ENCODE data around the gene CELSR1. TPM values are rescaled to one million over a fixed set of nuclear protein-coding genes. Genes with fewer than 3 reads are reported as not detected.

The CELSR1 gene
- total and polyA plus RNA-seq, 5 donors, result 5.5 to 7.9 (median 5.7) TPM

DNA sequence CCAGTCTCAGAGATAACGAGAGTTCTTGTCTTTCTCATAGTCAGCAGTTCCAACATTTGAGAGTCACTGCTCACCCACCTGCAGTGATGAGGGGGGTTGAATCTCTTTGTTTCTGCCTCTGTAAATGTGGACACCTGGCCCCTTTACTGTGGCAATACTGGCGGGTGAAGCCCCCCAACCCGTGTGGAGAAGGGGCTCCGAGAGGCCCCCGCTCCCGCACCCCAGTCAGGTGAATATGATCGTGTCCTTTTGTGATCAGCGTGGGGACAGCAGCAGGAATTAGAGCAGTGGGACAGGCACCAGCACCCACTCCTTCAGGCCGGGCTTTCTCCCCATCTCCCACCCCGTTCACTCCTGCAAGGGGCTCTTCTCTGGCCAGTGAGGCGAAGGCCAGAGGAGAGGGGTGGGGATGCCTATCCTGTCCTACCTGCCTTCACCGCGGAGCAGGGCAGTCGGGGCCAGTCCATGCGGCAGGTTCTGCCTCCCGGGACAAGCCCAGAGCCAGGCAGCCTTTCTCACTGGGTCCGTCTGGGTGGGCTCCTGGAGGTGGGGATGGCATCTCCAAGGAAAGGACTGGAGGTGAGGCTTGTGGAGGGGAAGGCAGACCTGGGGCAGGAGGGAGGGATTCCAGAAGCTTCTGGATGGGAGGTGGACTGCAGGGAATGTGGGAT is 12.7 kb upstream of the CELSR1 start:
- WGBS, result 81% methylated on average over 17 of the region's 17 CpGs
- intact Hi-C loops (cut with DNase I), result loop anchor here in 1 of 4 donors (10.0 kb wide), 1 partner anchor 425 kb away; no protein-coding TSS in a partner anchor
- H3K4me3 ChIP-seq (ENCODE audit: low read length), result no peak overlapping the region
- peaks cover 2% of the 10 kb centered on the region for H3K9me3 ChIP-seq (ENCODE audit: control insufficient read depth, low read length)
- H3K4me1 ChIP-seq (ENCODE audit: control insufficient read depth, insufficient read depth, low read length), result no peaks in the 10 kb centered on the region
- DNase-seq (peak in 1 of 3 donors; percentile 41), ATAC-seq (no peak)
- peak overlapping the region; percentile 94 for H3K27ac ChIP-seq (ENCODE audit: low read length)
- H3K27me3 ChIP-seq (ENCODE audit: control insufficient read depth, insufficient read depth), result no peaks in the 10 kb centered on the region

DNA sequence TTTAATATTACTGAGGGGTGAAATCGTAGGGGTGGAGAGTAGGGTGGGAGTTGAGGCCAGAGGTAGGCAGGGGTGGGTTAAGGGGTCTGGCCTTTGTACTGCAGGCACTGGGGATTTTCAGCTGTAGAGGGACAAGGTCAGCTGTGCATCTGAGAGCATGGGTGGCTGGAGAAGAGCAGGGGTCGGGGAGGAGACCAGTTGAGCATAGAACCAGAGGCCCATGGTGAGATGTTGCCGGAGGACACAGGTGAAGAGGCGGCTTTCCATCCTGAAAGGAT is 12.1 kb upstream of the CELSR1 start:
- Histone ChIP-seq H3K4me1 (ENCODE audit: control insufficient read depth, insufficient read depth, low read length) (no peaks in the 10 kb centered on the region), H3K27ac (ENCODE audit: low read length) (peak overlapping the region; percentile 94), H3K4me3 (ENCODE audit: low read length) (no peak overlapping the region), H3K27me3 (ENCODE audit: control insufficient read depth, insufficient read depth) (no peaks in the 10 kb centered on the region), H3K9me3 (ENCODE audit: control insufficient read depth, low read length) (peaks cover 2% of the 10 kb centered on the region)
- intact Hi-C loops (cut with DNase I), result loop anchor here in 1 of 4 donors (10.0 kb wide), 1 partner anchor 425 kb away; no protein-coding TSS in a partner anchor
- ATAC-seq (no peak), DNase-seq (peak in 1 of 3 donors; percentile 15)
- 78% methylated on average over 4 of the region's 4 CpGs for WGBS

DNA sequence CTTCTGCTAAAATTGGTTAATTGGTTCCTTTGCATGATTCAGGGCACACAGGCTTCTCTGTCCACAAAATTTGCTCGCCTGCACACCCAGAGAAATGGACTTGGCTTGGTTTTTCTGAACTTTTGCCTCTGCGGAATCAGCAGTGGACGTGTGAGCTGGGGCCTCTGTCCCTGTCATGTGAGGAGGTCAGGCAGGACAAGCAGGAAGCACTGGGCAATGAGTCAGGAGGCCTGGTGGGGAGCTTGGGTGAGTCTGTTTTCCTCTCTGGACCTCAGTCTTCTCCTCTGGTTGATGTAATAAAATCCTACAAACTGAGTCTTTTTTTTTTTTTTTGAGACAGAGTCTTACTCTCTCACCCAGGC is 10.4 kb upstream of the CELSR1 start:
- intact Hi-C loops (cut with DNase I), result loop anchor here in 1 of 4 donors (10.0 kb wide), 1 partner anchor 423 kb away; no protein-coding TSS in a partner anchor
- Histone ChIP-seq H3K9me3 (ENCODE audit: control insufficient read depth, low read length) (peaks cover 1% of the 10 kb centered on the region), H3K4me1 (ENCODE audit: control insufficient read depth, insufficient read depth, low read length) (no peaks in the 10 kb centered on the region), H3K27me3 (ENCODE audit: control insufficient read depth, insufficient read depth) (no peaks in the 10 kb centered on the region), H3K4me3 (ENCODE audit: low read length) (no peak overlapping the region), H3K27ac (ENCODE audit: low read length) (peak overlapping the region; percentile 81)
- DNase-seq (peak; percentile 78 to 86 (median 86)), ATAC-seq (peak; percentile 69 to 73)
- 14% methylated on average over 3 of the region's 3 CpGs for WGBS

DNA sequence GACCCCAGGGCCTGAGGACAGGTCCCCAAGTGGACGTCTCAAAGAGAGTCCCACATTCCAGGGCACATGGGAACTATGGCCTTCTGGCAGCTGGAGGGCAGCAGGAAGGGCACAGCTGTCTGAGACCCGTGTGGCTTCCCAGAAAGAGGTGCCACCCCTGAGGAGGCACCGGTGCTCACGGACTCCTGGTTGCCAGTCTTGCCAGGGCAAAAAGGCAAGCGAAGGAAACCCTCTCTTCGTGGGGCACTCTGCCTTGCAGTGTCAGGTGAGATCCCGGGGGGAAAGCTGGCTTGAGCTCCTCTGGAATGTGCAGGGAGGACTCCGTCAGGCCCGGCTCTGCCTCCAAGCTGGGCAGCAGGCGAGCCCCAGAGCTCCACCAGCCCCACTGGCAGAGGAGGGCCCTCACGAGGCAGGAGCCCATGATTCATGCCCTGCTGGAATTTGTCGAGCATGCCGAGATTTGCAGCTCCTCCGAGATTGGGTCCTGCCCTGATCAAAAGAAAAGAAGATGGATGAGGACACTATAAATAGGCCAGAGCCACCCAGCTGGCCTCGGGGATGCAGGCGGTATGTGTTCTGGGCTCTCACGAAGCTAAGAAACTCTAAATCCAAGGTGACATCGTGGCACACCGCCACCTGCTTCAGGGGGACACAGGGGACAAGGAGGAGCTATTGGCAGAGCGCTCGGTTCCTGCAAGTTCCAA is 9.9 kb upstream of the CELSR1 start:
- ATAC-seq (peak; percentile 42 to 46), DNase-seq (peak; percentile 52 to 79 (median 79))
- no peaks in the 10 kb centered on the region for H3K9me3 ChIP-seq (ENCODE audit: control insufficient read depth, low read length)
- peak overlapping the region; percentile 81 for H3K27ac ChIP-seq (ENCODE audit: low read length)
- WGBS, result 38% methylated on average over 21 of the region's 21 CpGs
- H3K4me3 ChIP-seq (ENCODE audit: low read length), result no peak overlapping the region
- intact Hi-C loops (cut with DNase I), result loop anchor here in 1 of 4 donors (10.0 kb wide), 1 partner anchor 423 kb away; no protein-coding TSS in a partner anchor
- H3K4me1 ChIP-seq (ENCODE audit: control insufficient read depth, insufficient read depth, low read length), result no peaks in the 10 kb centered on the region
- no peaks in the 10 kb centered on the region for H3K27me3 ChIP-seq (ENCODE audit: control insufficient read depth, insufficient read depth)

DNA sequence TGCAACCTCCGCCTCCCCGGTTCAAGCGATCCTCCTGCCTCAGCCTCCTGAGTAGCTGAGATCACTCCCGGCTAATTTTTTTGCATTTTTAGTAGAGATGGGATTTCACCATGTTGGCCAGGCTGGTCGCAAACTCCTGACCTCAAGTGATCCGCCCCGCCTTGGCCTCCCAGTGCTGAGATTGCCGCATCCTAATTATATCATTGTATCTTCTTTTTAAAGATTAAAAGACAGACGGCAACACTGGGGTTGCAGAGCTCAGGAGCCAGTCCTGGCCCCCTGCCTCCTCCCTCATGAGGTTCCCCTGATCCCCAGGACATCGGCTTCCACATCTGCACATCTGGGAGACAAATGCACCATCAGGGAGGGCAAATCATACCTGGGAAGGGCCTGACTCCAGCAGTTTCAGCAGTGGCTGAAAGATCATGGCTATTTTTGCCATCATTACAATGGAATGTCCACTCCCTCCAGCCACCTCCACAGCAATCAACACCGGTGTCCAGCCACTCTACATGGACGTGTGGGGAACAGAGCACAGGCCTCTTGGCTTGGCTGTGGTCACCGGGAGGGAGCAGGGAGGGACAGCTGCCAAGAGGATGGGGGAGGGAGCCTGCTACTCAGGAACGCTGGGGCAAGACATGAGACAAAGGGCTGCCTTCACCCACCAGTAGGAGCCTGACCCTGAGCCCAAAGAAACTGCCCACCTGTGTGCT is 9.2 kb upstream of the CELSR1 start:
- intact Hi-C loops (cut with DNase I), result loop anchor here in 1 of 4 donors (10.0 kb wide), 1 partner anchor 422 kb away; no protein-coding TSS in a partner anchor
- no peak overlapping the region for H3K4me3 ChIP-seq (ENCODE audit: low read length)
- H3K9me3 ChIP-seq (ENCODE audit: control insufficient read depth, low read length), result no peaks in the 10 kb centered on the region
- DNase-seq (peak; percentile 82 to 93 (median 91)), ATAC-seq (peak; percentile 78 to 82)
- H3K27me3 ChIP-seq (ENCODE audit: control insufficient read depth, insufficient read depth), result no peaks in the 10 kb centered on the region
- no peaks in the 10 kb centered on the region for H3K4me1 ChIP-seq (ENCODE audit: control insufficient read depth, insufficient read depth, low read length)
- 50% methylated on average over 14 of the region's 14 CpGs for WGBS
- peak overlapping the region; percentile 91 for H3K27ac ChIP-seq (ENCODE audit: low read length)

DNA sequence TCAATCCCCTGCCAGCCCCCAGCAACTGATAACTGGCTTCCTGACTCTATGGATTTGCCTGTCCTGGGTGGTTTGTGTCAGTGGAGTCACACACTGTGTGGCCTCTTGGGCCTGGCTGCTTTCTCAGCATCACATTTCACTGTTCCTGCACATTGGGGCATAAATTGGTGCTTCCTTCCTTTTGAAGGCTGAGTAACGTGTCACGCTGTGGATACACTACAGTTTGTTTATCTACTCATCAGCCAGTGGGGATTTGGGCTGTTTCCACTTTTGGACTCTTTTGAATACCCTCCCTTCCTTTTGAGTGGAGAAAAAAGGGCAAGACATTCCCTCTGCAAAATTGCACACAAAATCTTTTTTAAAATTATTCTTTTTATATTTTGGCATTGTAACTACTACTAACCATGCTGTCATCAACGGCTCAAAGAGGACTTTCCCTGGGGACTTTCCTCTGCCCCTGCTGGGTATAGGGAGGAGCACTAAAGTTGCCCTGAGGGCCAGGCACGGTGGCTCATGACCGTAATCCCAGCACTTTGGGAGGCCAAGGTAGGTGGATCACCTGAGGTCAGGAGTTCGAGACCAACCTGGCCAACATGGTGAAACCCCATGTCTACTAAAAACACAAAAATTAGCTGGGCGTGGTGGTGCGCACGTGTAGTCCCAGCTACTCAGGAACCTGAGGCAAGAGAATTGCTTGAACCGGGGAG is 7.8 kb upstream of the CELSR1 start:
- Histone ChIP-seq H3K4me3 (ENCODE audit: low read length) (no peak overlapping the region), H3K9me3 (ENCODE audit: control insufficient read depth, low read length) (no peaks in the 10 kb centered on the region), H3K4me1 (ENCODE audit: control insufficient read depth, insufficient read depth, low read length) (no peaks in the 10 kb centered on the region), H3K27ac (ENCODE audit: low read length) (no peak overlapping the region), H3K27me3 (ENCODE audit: control insufficient read depth, insufficient read depth) (no peaks in the 10 kb centered on the region)
- WGBS, result 58% methylated on average over 10 of the region's 10 CpGs
- intact Hi-C loops (cut with DNase I), result loop anchor here in 1 of 4 donors (10.0 kb wide), 1 partner anchor 420 kb away; no protein-coding TSS in a partner anchor
- DNase-seq (peak in 1 of 3 donors; percentile 30), ATAC-seq (no peak)

DNA sequence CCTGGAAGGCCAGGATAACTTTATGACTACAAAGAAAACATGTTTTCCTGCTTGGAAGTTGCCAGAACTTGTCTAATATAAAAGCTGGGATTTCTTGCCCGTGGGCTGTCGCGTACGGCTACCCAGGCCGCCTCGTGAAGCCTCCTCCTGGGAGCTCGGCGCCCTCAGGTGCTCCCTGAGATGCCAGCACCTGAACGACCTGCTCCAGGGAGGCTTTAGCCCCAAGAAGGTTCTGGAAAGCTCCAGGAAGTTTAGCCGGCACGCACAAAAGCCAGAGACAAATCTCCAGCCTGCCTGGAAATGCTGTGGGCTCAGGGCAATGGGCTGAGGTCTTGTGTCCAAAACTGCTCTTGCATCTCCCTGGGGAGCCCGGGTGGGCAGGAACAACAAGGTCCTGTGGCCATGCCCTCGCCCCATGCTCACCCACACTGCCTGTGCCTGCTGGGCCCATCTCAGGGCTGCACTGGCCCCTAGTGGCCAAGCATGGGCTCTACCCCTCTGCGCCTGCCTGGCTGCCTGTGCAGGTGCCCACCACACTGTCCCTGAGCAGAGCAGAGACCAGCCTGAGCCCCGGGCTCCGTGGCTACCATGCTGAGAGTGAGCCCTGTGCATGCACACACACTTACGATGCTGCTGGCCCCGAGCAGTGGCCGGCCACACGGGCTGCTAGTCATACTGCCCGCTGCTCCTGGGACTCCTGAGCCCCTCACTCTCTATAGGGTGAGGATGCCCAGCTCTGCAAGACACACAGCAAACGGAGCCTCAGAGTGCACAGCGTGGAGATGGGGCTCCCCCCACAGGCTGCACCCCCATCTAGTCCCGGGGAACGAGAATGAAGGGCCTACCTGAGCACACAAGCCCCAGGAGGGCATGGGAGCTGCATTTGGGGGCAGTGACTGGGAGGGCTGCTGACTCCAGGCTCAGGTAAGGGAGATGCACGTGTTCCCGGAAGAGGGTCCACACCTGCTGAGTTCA is 4.9 kb upstream of the CELSR1 start:
- H3K4me1 ChIP-seq (ENCODE audit: control insufficient read depth, insufficient read depth, low read length), result no peaks in the 10 kb centered on the region
- intact Hi-C loops (cut with DNase I), result loop anchor here (2.0 to 10.0 kb wide), 3 partner anchors 175 to 417 kb away; no protein-coding TSS in a partner anchor

DNA sequence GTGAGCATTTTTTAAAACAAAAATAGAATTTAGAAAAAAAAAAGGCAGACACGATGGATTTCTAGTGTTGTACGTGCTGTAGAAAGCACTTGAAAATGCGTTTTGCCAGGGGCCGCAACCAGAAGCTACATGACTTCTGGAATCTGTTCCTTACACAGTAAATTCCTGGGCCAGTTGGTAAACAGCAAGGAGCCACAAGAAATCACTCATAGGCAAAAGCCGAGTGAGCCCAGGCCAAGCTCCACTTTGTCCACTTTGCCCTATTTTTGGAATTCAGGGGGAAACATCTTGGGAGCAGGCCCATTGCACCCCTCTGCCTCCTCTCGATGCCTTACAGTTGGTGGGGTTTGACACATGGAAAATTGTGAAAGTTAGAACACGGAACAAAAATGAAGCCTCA is 4.1 kb upstream of the CELSR1 start:
- Histone ChIP-seq H3K4me1 (ENCODE audit: control insufficient read depth, insufficient read depth, low read length) (no peaks in the 10 kb centered on the region), H3K9me3 (ENCODE audit: control insufficient read depth, low read length) (no peaks in the 10 kb centered on the region), H3K4me3 (ENCODE audit: low read length) (no peak overlapping the region), H3K27ac (ENCODE audit: low read length) (no peak overlapping the region), H3K27me3 (ENCODE audit: control insufficient read depth, insufficient read depth) (no peaks in the 10 kb centered on the region)
- ATAC-seq (no peak), DNase-seq (no peak)
- intact Hi-C loops (cut with DNase I), result loop anchor here (5.0 to 10.0 kb wide), 2 partner anchors 174 to 417 kb away; no protein-coding TSS in a partner anchor
- 82% methylated on average over 7 of the region's 7 CpGs for WGBS

More for the DNA sequence above, 4.9 kb upstream of the CELSR1 start:
- H3K27me3 ChIP-seq (ENCODE audit: control insufficient read depth, insufficient read depth), result no peaks in the 10 kb centered on the region
- peak; percentile 76 to 90 (median 85) for DNase-seq
- WGBS, result 36% methylated on average over 27 of the region's 27 CpGs
- ATAC-seq, result peak; percentile 83 to 86
- no peak overlapping the region for H3K27ac ChIP-seq (ENCODE audit: low read length)
- H3K9me3 ChIP-seq (ENCODE audit: control insufficient read depth, low read length), result no peaks in the 10 kb centered on the region
- H3K4me3 ChIP-seq (ENCODE audit: low read length), result no peak overlapping the region

DNA sequence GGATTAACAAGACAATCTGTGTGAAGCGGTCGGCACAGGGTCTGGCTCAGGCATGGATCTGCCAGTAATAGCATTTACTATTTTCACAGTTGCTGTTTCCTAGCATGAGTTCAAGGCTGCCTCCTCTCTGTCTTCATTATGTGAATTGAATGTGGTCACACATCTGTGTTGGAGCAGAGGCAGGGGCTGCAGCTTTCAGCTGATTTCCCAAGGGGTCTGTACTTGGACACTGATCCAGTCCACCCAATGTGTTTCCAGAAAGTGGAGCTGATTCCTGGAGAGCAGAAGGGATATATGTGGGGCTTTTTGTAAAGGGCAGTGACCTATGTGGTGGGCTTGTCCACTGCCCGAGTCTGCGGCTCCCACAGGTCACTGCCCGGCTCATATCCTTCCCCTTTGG is 3.5 kb upstream of the CELSR1 start:
- Histone ChIP-seq H3K4me1 (ENCODE audit: control insufficient read depth, insufficient read depth, low read length) (no peaks in the 10 kb centered on the region), H3K27me3 (ENCODE audit: control insufficient read depth, insufficient read depth) (no peaks in the 10 kb centered on the region), H3K27ac (ENCODE audit: low read length) (no peak overlapping the region), H3K4me3 (ENCODE audit: low read length) (no peak overlapping the region), H3K9me3 (ENCODE audit: control insufficient read depth, low read length) (no peaks in the 10 kb centered on the region)
- 95% methylated on average over 5 of the region's 5 CpGs for WGBS
- ATAC-seq, result no peak
- intact Hi-C loops (cut with DNase I), result loop anchor here (5.0 to 10.0 kb wide), 2 partner anchors 174 to 416 kb away; no protein-coding TSS in a partner anchor
- DNase-seq, result peak in 1 of 3 donors; percentile 7

Data from right cardiac atrium (tissue), 5 donors.